CD4-positive, alpha-beta T cell (primary cell): ENCODE results near the gene LHFPL4. TPM values are rescaled to one million over a fixed set of nuclear protein-coding genes. Genes with fewer than 3 reads are reported as not detected.

ENCODE experiments used
- ATAC-seq: fragments of 200-7000 bp; cut with Tn5 transposase; one replicate; pipeline ENCODE4 v1.10.0; 2022; ENCODE audit warnings: mild to moderate bottlenecking; ENCODE audit not compliant: poor library complexity
- CTCF ChIA-PET: fragments of 350-600 bp; sonication (Branson Sonifier 250); formaldehyde crosslinking; loops from one replicate; lab custom pipeline; 2021; ENCODE audit warnings: antibody characterized with exemption, inconsistent platforms; lab: Charles Lee
- POLR2A ChIA-PET: fragments of 350-600 bp; sonication (Branson Sonifier 250); formaldehyde crosslinking; loops from one replicate; lab custom pipeline; 2021; ENCODE audit warnings: antibody characterized with exemption, inconsistent platforms; lab: Charles Lee
- DNase-seq, 14 experiments: peaks; one replicate each; pipeline ENCODE4 v3.0.0-alpha.2; 2013 to 2020; ENCODE audit warnings: mixed read lengths in 2 of 14
- H3K27ac ChIP-seq, 2 donors: one replicate each; pipeline versions ENCODE4 v1.5.1 to v1.7.0; 2013; ENCODE audit warnings: low read length in 2 of 2, low read depth in 1 of 2, mild to moderate bottlenecking in 1 of 2
- H3K27me3 ChIP-seq, 2 experiments: 1 replicate in 1 of 2; 2 replicates in 1 of 2; pipeline versions ENCODE4 v1.6.1 to v1.7.0; 2013; ENCODE audit warnings: low read length in 2 of 2, control low read depth in 1 of 2, mild to moderate bottlenecking in 1 of 2, moderate library complexity in 1 of 2; ENCODE audit not compliant: insufficient read depth in 2 of 2, control insufficient read depth in 1 of 2
- H3K36me3 ChIP-seq: one replicate; pipeline ENCODE4 v1.6.1; 2013; ENCODE audit warnings: low read length, control low read depth; ENCODE audit not compliant: insufficient read depth
- H3K4me1 ChIP-seq: one replicate; pipeline ENCODE4 v1.6.1; 2013; ENCODE audit warnings: low read length, control low read depth; ENCODE audit not compliant: insufficient read depth
- H3K4me3 ChIP-seq: one replicate; pipeline ENCODE4 v1.5.1; 2013; ENCODE audit warnings: mild to moderate bottlenecking, low read length, moderate library complexity
- H3K9me3 ChIP-seq, 2 experiments: 1 replicate in 1 of 2; 2 replicates in 1 of 2; pipeline versions ENCODE4 v1.6.1 to v1.7.0; 2013; ENCODE audit warnings: low read length in 2 of 2, mild to moderate bottlenecking in 2 of 2, control low read depth in 1 of 2, moderate library complexity in 1 of 2; ENCODE audit not compliant: control insufficient read depth in 1 of 2, insufficient read depth in 1 of 2
- H3K27ac Mint-ChIP-seq: one replicate; pipeline ENCODE4 v1.8.0; 2020; ENCODE audit warnings: mixed read lengths
- H3K27me3 Mint-ChIP-seq: one replicate; pipeline ENCODE4 v1.8.0; 2021; ENCODE audit warnings: mixed read lengths
- H3K36me3 Mint-ChIP-seq: one replicate; pipeline ENCODE4 v1.8.0; 2021; ENCODE audit warnings: low read depth, mixed read lengths
- H3K4me1 Mint-ChIP-seq: one replicate; pipeline ENCODE4 v1.8.0; 2021; ENCODE audit warnings: low read depth, mixed read lengths
- H3K4me3 Mint-ChIP-seq: one replicate; pipeline ENCODE4 v1.8.0; 2020; ENCODE audit warnings: mild to moderate bottlenecking, mixed read lengths
- H3K9me3 Mint-ChIP-seq: one replicate; pipeline ENCODE4 v1.8.0; 2020; ENCODE audit warnings: mixed read lengths
- CTCF ChIP-seq: fragments of 200-600 bp; IDR thresholded peaks from one replicate; pipeline ENCODE4 v1.8.0; 2022; ENCODE audit warnings: antibody characterized with exemption, mild to moderate bottlenecking
- intact Hi-C, 2 experiments: fragments of 100-400 bp; cut with DNase I in 1 of 2; cut with micrococcal nuclease in 1 of 2; formaldehyde crosslinking; loops; one replicate each; pipeline versions ENCODE4 v1.15.1 to v1.9.0; 2023 to 2025; cut with DNase I, micrococcal nuclease
- total RNA-seq, 174 experiments: library from RNA in 2 of 174; stranded (reverse) in 2 of 174; gene quantifications; one replicate each; pipeline ENCODE4 v1.2.3 and lab custom pipeline; 2021 to 2026

The LHFPL4 gene
- total RNA-seq, 2 experiments from 2014 or later: not detected

- no peaks in the 10 kb centered on the region for H3K36me3 ChIP-seq
- ChIA-PET CTCF (no interaction called here), POLR2A (no interaction called here)
- H3K27ac Mint-ChIP-seq: no peak overlapping the region
- ATAC-seq (no peak), DNase-seq (no peak)
- peaks cover 28% of the 10 kb centered on the region for H3K27me3 Mint-ChIP-seq
- intact Hi-C loops: loop anchor here in 1 of 2 experiments (5.0 kb wide), 1 partner anchor 1218 kb away; no protein-coding TSS in a partner anchor
- no peak for TF ChIP-seq CTCF
- H3K36me3 Mint-ChIP-seq: no peaks in the 10 kb centered on the region
- H3K4me1 Mint-ChIP-seq: no peaks in the 10 kb centered on the region
- peaks cover 6 to 7% of the 10 kb centered on the region in 2 experiments for H3K27me3 ChIP-seq
- no peak overlapping the region for H3K4me3 Mint-ChIP-seq
- H3K4me1 ChIP-seq: no peaks in the 10 kb centered on the region
- no peaks in the 10 kb centered on the region for H3K9me3 Mint-ChIP-seq
- H3K4me3 ChIP-seq: no peak overlapping the region
- H3K9me3 ChIP-seq: no peaks in the 10 kb centered on the region
- no peak overlapping the region for H3K27ac ChIP-seq
Measured at GRCh38 chr3:9514306-9514705, 39.3 kb downstream of the LHFPL4 start.

GRCh38 chr3:9512456-9513045 is 41.1 kb downstream of the LHFPL4 start:
- no peaks in the 10 kb centered on the region for H3K36me3 Mint-ChIP-seq
- no peak for TF ChIP-seq CTCF
- peaks cover 31% of the 10 kb centered on the region for H3K27me3 Mint-ChIP-seq
- H3K4me3 ChIP-seq: no peak overlapping the region
- no peak overlapping the region for H3K27ac Mint-ChIP-seq
- H3K27me3 ChIP-seq: peaks cover 12 to 16% of the 10 kb centered on the region in 2 experiments
- H3K4me3 Mint-ChIP-seq: no peak overlapping the region
- no peaks in the 10 kb centered on the region for H3K4me1 ChIP-seq
- POLR2A ChIA-PET: no interaction called here
- intact Hi-C loops: loop anchor here in 1 of 2 experiments (5.0 kb wide), 1 partner anchor 1220 kb away; no protein-coding TSS in a partner anchor
- no peaks in the 10 kb centered on the region for H3K9me3 ChIP-seq
- no peaks in the 10 kb centered on the region for H3K36me3 ChIP-seq
- ATAC-seq (no peak), DNase-seq (no peak)
- H3K27ac ChIP-seq: no peak overlapping the region
- no peaks in the 10 kb centered on the region for H3K4me1 Mint-ChIP-seq
- no peaks in the 10 kb centered on the region for H3K9me3 Mint-ChIP-seq
- CTCF ChIA-PET: interaction anchor here (1.7 kb wide), 1 partner anchor 9 kb away, joined by 4 read pairs; no protein-coding TSS in a partner anchor

- no peak for ATAC-seq
- Mint-ChIP-seq H3K36me3 (no peaks in the 10 kb centered on the region), H3K27me3 (peaks cover 38% of the 10 kb centered on the region), H3K4me3 (no peak overlapping the region), H3K4me1 (no peaks in the 10 kb centered on the region), H3K9me3 (no peaks in the 10 kb centered on the region), H3K27ac (no peak overlapping the region)
- TF ChIP-seq CTCF: no peak
- Histone ChIP-seq H3K27me3 (peaks cover 12 to 16% of the 10 kb centered on the region in 2 experiments), H3K4me1 (no peaks in the 10 kb centered on the region), H3K36me3 (no peaks in the 10 kb centered on the region), H3K9me3 (no peaks in the 10 kb centered on the region), H3K4me3 (no peak overlapping the region), H3K27ac (no peak overlapping the region)
- ChIA-PET POLR2A (no interaction called here), CTCF (interaction anchor here (0.8 kb wide), 1 partner anchor 77 kb away, joined by 3 read pairs; no protein-coding TSS in a partner anchor)
- intact Hi-C loops: no loop called here
- DNase-seq: no peak
Measured at GRCh38 chr3:9508781-9509180, 44.8 kb downstream of the LHFPL4 start.
